ENCODE results near the gene FNDC1. TPM values are rescaled to one million over a fixed set of nuclear protein-coding genes. Genes with fewer than 3 reads are reported as not detected.
"Not testable (repeated sequence)": the region's sequence is repeated elsewhere in the genome, so short reads cannot be mapped to it uniquely, and the experiment has no call there.

The FNDC1 gene
- 1 to 10 TPM in 7 of 10 donors, under 1 TPM in 3; 0.44 to 6.2 (median 2.9) TPM for total RNA-seq
- polyA plus RNA-seq = under 1 TPM; 0.07 to 0.20 TPM
- long read RNA-seq, donor 1 = 0 reads
- long read RNA-seq, donor 2 = 0 reads
- long read RNA-seq, donor 3, partial matches to known transcripts = 1 of 1 reads
- long read RNA-seq, donor 3, other reads (novel, unspliced or antisense) = 0 of 1 reads

DNA sequence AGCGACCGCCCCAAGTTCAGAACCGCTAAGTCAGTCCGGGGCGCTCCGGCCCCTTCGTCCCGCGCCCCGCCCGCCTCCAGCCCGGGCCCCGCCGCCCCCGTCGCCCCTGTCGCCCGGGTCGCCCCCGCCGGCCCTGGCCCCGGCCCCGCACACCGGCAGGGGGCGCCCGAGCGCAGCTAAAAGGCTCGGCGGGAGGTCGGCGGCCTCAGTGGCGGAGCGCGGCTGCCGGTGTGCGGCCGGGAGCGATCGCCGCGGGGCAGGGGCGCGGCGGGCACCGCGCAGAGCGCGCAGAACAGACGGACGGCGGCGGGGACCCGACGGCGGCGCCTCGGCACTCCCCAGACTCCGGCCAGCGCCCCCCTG is at the start of gene FNDC1:
TSS of gene FNDC1 (plus strand) at position 208 of the 363 bp plus-strand sequence. CDS start 197 bp downstream, outside the sequence.
- H3K27ac ChIP-seq = peak within 1 kb of the TSS in 3 of 10 donors; percentile 13 to 36 (median 31)

DNA sequence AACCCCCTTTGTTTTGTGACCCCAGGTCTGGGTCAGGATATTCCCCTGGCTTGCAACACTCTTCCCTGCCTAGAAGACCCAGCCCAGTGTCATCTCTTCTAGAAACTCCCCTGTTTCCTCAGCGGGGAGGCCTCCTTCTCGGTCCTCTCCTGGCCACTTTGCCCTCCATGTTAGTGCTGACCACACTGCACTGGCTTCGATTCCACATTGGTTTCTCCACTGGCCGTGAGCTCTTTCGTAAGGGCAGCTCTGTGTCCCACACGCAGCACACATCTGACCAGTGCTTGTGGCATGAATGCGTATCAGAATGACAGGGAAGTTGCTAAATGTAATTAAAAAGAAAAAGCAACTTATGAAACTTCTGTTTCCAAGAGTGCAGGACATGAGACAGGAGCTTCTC is 49.4 kb upstream of the FNDC1 start:
- DNase-seq (no peak), ATAC-seq (no peak)
- Histone ChIP-seq H3K27me3 (no peaks in the 10 kb centered on the region), H3K4me1 (peaks cover 0 to 61% (median 14%) of the 10 kb centered on the region in 9 donors), H3K36me3 (no peaks in the 10 kb centered on the region), H3K4me3 (no peak overlapping the region), H3K9me3 (no peaks in the 10 kb centered on the region), H3K27ac (peak overlapping the region in 2 of 10 donors; percentile 9 to 85)
- WGBS, 2 donors = 89 to 95% methylated on average over 7 of the region's 7 CpGs
- intact Hi-C loops (cut with DNase I) = no loop called here
- TF ChIP-seq, protein P1, sequence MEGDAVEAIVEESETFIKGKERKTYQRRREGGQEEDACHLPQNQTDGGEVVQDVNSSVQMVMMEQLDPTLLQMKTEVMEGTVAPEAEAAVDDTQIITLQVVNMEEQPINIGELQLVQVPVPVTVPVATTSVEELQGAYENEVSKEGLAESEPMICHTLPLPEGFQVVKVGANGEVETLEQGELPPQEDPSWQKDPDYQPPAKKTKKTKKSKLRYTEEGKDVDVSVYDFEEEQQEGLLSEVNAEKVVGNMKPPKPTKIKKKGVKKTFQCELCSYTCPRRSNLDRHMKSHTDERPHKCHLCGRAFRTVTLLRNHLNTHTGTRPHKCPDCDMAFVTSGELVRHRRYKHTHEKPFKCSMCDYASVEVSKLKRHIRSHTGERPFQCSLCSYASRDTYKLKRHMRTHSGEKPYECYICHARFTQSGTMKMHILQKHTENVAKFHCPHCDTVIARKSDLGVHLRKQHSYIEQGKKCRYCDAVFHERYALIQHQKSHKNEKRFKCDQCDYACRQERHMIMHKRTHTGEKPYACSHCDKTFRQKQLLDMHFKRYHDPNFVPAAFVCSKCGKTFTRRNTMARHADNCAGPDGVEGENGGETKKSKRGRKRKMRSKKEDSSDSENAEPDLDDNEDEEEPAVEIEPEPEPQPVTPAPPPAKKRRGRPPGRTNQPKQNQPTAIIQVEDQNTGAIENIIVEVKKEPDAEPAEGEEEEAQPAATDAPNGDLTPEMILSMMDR (IDR thresholded peaks at IDR 0.05) = no peak

More for the DNA sequence above, at the start of gene FNDC1:
- no peaks in the 10 kb centered on the region for H3K9me3 ChIP-seq
- H3K4me3 ChIP-seq = peak within 1 kb of the TSS in 9 of 10 donors; percentile 33 to 51 (median 49)
- peaks cover 0 to 95% (median 81%) of the 10 kb centered on the region in 7 donors for H3K27me3 ChIP-seq
- DNase-seq (peak in 1 of 2 donors; percentile 47), ATAC-seq (peak in 7 of 8 donors; percentile 4 to 82 (median 66))
- intact Hi-C loops (cut with DNase I) = no loop called here
- WGBS, 2 donors = 1% methylated on average over 43 to 59 of the region's 59 CpGs
- peaks cover 0 to 29% (median 18%) of the 10 kb centered on the region in 9 donors for H3K4me1 ChIP-seq
- no peaks in the 10 kb centered on the region for H3K36me3 ChIP-seq
- TF ChIP-seq, protein P1 (IDR thresholded peaks at IDR 0.05) = peak in 3 of 9 donors; percentile 21 to 57 (median 32)

DNA sequence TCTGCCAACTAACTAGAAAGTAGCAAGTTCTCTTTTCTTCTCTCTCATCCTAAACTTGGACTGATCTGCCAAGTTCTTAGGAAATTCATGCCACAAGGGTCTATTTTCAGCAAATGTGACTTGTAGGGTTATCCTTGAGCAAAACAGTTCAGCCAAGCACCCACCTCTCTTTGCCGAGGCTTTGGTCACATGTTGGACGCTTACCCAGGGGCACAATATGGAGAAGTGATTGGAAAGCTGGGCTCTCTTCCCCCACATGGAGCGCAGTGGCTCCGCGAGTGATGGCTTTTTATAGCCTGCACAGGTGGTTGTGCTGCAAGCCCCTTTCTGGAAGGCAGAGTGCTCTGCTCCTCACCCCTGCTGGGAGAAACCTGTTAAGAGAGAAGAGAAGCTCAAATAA is 47.7 kb upstream of the FNDC1 start:
- H3K27me3 ChIP-seq = no peaks in the 10 kb centered on the region
- intact Hi-C loops (cut with DNase I) = no loop called here
- H3K4me3 ChIP-seq = no peak overlapping the region
- TF ChIP-seq, protein P1 (IDR thresholded peaks at IDR 0.05) = no peak
- no peaks in the 10 kb centered on the region for H3K36me3 ChIP-seq
- no peak for ATAC-seq
- peaks cover 0 to 60% (median 26%) of the 10 kb centered on the region in 9 donors for H3K4me1 ChIP-seq
- no peak for DNase-seq
- 81 to 83% methylated on average over 5 of the region's 5 CpGs for WGBS, 2 donors
- no peaks in the 10 kb centered on the region for H3K9me3 ChIP-seq
- peak overlapping the region in 4 of 10 donors; percentile 16 to 85 (median 73) for H3K27ac ChIP-seq

DNA sequence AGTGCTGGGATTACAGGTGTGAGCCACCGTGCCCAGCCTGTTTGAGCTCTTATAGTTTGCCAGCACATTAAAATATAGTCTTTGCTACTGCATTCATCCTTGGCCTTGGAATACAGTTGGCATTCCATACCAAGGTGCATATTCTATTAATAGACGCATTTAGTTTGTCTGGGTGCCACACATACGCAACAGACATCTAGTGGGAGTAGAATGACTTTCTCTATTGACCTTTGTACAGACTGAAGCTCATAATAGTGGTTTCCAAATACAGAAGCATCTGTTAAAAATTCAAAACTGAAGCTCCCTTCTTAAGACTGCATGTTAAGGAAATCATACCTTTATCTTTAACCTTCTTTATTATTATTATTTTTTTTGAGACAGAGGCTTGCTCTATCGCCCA is 46.7 kb upstream of the FNDC1 start:
- H3K4me3 ChIP-seq = no peak overlapping the region
- TF ChIP-seq, protein P1 (IDR thresholded peaks at IDR 0.05) = no peak
- intact Hi-C loops (cut with DNase I) = no loop called here
- no peaks in the 10 kb centered on the region for H3K36me3 ChIP-seq
- ATAC-seq = peak in 6 of 8 donors; percentile 32 to 65 (median 44)
- no peaks in the 10 kb centered on the region for H3K9me3 ChIP-seq
- no peak for DNase-seq
- H3K27me3 ChIP-seq = no peaks in the 10 kb centered on the region
- WGBS, 2 donors = 44 to 56% methylated on average over 4 of the region's 4 CpGs
- H3K4me1 ChIP-seq = peaks cover 0 to 58% (median 31%) of the 10 kb centered on the region in 9 donors
- peak overlapping the region in 9 of 10 donors; percentile 18 to 78 (median 69) for H3K27ac ChIP-seq

DNA sequence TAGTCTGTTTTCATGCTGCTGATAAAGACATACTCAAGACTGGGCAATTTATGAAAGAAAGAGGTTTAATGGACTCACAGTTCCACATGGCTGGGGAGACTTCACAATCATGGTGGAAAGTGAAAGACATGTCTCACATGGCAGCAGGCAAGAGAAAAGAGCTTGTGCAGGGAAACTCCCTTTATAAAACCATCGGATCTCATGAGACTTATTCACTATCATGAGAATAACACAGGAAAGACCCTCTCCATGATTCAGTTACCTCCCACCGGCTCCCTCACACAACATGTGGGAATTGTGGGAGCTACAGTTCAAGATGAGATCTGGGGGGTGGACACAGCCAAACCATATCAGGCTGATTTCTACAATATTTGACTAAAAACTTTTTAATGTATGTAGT is 45.4 kb upstream of the FNDC1 start:
- Histone ChIP-seq H3K27ac (peak overlapping the region in 5 of 10 donors; percentile 67 to 78 (median 72)), H3K4me1 (peaks cover 0 to 45% (median 25%) of the 10 kb centered on the region in 9 donors)
- H3K36me3 ChIP-seq; H3K27me3 ChIP-seq; H3K4me3 ChIP-seq; H3K9me3 ChIP-seq; DNase-seq; intact Hi-C loops (cut with DNase I); ATAC-seq: not testable (repeated sequence)
- WGBS, 2 donors = 63 to 73% methylated on average over 2 of the region's 2 CpGs

Measured in heart right ventricle (tissue), 16 donors.